OCI-LY7 (cell line): ENCODE results near the gene FAM13A.

ENCODE experiments used
- CTCF ChIP-seq: fragments of 200-600 bp; sonication (generic); conservative IDR thresholded peaks from 2 replicates; pipeline ENCODE4 v1.5.1; 2014; ENCODE audit warnings: mild to moderate bottlenecking, antibody characterized with exemption, low read length, moderate library complexity, mixed read lengths
- EZH2phosphoT487 ChIP-seq: fragments of 200-600 bp; sonication (generic); IDR thresholded peaks from 2 replicates; pipeline ENCODE4 v1.6.1; 2018; ENCODE audit warnings: low read depth, borderline replicate concordance, mild to moderate bottlenecking, mixed run types, antibody characterized with exemption, low read length, moderate library complexity, mixed read lengths

- TF ChIP-seq CTCF (no peak), EZH2phosphoT487 (no peak)
These were observed 311.8 kb downstream of the FAM13A start for GRCh38 chr4:88745175-88745574.
